GM12865 (cell line): ENCODE data around the gene MAGEA6.
A peak's percentile ranks its signal among the peaks of the same experiment; 100 is the strongest.
"Not testable (repeated sequence)": the region's sequence is repeated elsewhere in the genome, so short reads cannot be mapped to it uniquely, and the experiment has no call there.

Experiments used
- DNase-seq: peaks from one replicate; pipeline ENCODE4 v3.0.0; 2010; ENCODE audit warnings: low read depth
- H3K4me3 ChIP-seq: 2 replicates; pipeline ENCODE4 v1.5.1; 2011; ENCODE audit warnings: mild to moderate bottlenecking, low read depth, low read length, control low read depth
- CTCF ChIP-seq: IDR thresholded peaks from 2 replicates; pipeline ENCODE4 v1.5.1; 2011; ENCODE audit warnings: low read length, control low read depth, low read depth, inconsistent platforms; ENCODE audit not compliant: insufficient read depth; ENCODE audit errors: missing control alignments

The MAGEA6 gene, protein sequence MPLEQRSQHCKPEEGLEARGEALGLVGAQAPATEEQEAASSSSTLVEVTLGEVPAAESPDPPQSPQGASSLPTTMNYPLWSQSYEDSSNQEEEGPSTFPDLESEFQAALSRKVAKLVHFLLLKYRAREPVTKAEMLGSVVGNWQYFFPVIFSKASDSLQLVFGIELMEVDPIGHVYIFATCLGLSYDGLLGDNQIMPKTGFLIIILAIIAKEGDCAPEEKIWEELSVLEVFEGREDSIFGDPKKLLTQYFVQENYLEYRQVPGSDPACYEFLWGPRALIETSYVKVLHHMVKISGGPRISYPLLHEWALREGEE

GRCh38 chrX:152769549-152770289 lies at the start of gene MAGEA6:
Gene MAGEA6 (minus strand): TSS chrX:152769689. CDS start chrX:152767650, 2,039 bp downstream.
- not testable (repeated sequence) for DNase-seq, H3K4me3 ChIP-seq

DNA sequence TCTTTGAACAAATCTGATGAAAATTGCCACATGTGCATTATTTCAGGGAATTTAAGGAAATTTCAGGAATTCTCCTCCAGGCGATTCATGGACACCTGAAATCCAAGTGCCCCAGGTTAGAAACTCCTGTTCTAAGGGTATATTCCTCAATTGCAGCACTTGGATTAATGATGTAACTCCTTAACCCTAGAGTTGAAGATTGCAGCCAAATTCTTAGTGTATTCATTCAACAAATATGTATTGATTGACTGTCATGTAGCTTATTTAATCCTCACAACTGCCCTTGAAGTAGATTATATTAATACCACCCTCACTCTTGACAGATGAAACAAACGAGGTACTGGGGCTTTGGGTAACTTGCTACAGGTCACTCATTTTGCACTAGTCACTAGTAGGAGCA lies 49.8 kb upstream of the MAGEA6 start:
- no peak for TF ChIP-seq CTCF

DNA sequence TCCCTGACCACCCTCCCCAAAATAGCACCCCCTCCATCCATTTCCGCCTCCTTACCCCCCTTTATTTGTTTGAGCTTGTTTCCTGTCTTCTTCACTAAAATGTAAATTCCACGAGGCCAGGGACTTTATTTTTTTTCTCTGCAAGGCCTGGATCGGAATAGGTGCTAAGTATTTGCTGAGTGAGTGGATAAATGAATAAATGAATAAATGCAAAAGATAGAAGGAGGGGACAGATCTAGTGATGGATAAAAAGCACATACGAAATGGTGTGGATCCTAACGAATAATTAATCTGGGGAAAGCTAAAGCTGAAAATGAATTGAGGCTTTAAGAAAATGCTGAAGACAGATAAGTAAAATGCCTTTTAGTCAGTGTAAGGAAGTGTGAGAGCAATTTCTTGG lies 48.9 kb upstream of the MAGEA6 start:
- no peak overlapping the region for H3K4me3 ChIP-seq
- no peak for DNase-seq
- no peak for TF ChIP-seq CTCF

More for the DNA sequence above, 49.8 kb upstream of the MAGEA6 start:
- no peak for DNase-seq
- no peak overlapping the region for H3K4me3 ChIP-seq

DNA sequence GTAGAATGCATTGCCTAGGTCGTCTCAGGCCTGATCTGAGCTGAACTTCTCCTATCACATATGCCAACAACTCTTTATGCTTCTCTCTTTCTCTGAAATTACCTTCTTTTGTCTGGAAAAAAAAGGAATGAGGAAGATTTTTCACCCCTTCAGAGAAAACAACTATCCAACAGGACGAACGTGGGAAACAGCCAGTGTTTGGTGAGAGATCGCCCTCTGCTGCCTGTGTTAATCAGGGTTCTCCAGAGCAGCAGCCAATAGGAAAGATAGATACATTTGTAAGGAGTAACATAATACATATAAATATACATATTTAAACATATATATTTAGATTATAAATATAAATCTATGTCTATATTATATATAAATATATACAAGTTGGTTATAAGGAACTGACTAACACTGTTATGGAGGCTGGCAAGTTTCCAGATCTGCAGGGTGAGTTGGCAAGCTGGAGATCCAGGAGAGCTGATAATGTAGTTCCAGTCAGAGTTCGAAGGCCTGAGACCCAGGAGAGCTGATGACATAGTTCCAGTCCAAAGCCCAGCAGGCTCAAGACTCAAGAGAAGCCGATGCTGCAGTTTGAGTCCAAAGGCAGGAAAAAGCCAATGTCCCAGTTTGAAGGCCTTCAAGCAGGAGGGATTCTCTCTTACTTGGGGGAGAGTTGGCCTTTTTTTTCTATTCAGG lies 47.7 kb upstream of the MAGEA6 start:
- peak; percentile 33 for TF ChIP-seq CTCF
- H3K4me3 ChIP-seq, result no peak overlapping the region
- DNase-seq, result peak; percentile 15

- no peak for DNase-seq
- no peak overlapping the region for H3K4me3 ChIP-seq
- TF ChIP-seq CTCF, result no peak
Observed at GRCh38 chrX:152814048-152814447, 44.6 kb upstream of the MAGEA6 start.

- no peak overlapping the region for H3K4me3 ChIP-seq
- no peak for DNase-seq
- no peak for TF ChIP-seq CTCF
Observed at GRCh38 chrX:152813206-152813605, 43.7 kb upstream of the MAGEA6 start.

- no peak for TF ChIP-seq CTCF
- DNase-seq, result no peak
- no peak overlapping the region for H3K4me3 ChIP-seq
Observed at GRCh38 chrX:152810403-152810802, 40.9 kb upstream of the MAGEA6 start.
